ENCODE data around the gene TUBB2B. TPM values are rescaled to one million over a fixed set of nuclear protein-coding genes. Genes with fewer than 3 reads are reported as not detected.

TUBB2B gene
- total and polyA plus RNA-seq, 2 experiments from 2014 or later = 355 to 794 TPM

DNA sequence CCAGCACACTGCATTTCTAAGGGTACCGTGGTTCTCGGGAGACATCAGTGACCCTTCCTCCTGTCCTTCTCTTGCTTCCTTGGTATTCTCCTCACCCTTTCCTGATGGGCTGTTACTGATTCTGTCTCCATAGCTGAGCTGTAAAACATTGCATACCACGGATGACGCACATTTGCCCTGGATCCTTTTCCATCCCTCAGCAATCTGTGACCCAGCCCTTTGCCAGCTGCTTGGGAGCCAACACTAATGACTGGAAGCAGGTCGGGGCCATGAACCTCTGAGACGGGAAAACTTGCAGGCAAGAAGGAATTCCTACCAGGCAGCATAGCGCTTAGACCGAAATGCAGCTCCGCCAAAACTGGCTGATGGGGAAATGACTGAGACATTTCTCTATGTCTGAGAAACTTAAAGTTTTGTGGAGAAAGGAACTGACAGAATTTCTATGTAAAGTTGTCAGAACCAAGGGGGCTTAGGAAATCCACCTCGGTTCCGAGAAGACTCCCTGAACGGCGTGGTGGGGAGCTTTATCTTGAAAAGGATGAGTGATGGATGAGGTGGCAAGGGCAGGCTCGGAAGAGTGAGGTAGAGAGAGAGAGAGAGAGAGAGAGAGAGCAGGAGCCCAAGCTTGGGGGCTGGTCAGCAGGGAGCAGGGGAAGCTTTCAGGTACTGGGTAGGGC is 19.2 kb downstream of the TUBB2B start:
- Histone ChIP-seq H3F3A (replicated peaks; ENCODE audit: low read depth) (peaks cover 7% of the 10 kb centered on the region), H4K20me1 (replicated peaks; ENCODE audit: insufficient read depth) (no peaks in the 10 kb centered on the region), H3K4me3 (no peak overlapping the region), H3K4me2 (peak overlapping the region; percentile 36), H3K27ac (ENCODE audit: low read depth) (peak overlapping the region; percentile 17; the same call in 1 of the 2 replicates), H3K79me2 (replicated peaks; ENCODE audit: insufficient read depth) (no peaks in the 10 kb centered on the region), H3K27me3 (ENCODE audit: insufficient read depth) (no peaks in the 10 kb centered on the region), H2AFZ (peak overlapping the region; percentile 86), H3K9me2 (ENCODE audit: insufficient read depth) (no peaks in the 10 kb centered on the region; the same call in 1 of the 2 replicates), H3K4me1 (ENCODE audit: insufficient read depth) (peaks cover 12% of the 10 kb centered on the region), H3K36me3 (ENCODE audit: insufficient read depth) (no peaks in the 10 kb centered on the region)
- DNase-seq (ENCODE audit: low spot score) (peak; percentile 17), ATAC-seq (peak; percentile 63)
- Mint-ChIP-seq H3K27ac (peak overlapping the region; percentile 69; the same call in 1 of the 2 replicates), H3K4me1 (peaks cover 28% of the 10 kb centered on the region), H3K4me3 (peak overlapping the region; percentile 7; the same call in 1 of the 3 replicates), H3K27me3 (ENCODE audit: insufficient read depth, low read depth, poor library complexity) (peaks cover 13% of the 10 kb centered on the region), H3K9me3 (no peaks in the 10 kb centered on the region), H3K36me3 (ENCODE audit: low read depth) (no peaks in the 10 kb centered on the region)
- no peak for TF ChIP-seq ZNF114 (CRISPR knock-in tag; IDR thresholded peaks at IDR 0.05)
- TF ChIP-seq EZH2 (IDR thresholded peaks at IDR 0.05; ENCODE audit: low read depth, unreplicated experiment) = no peak
- TF ChIP-seq EZH2phosphoT487 (IDR thresholded peaks at IDR 0.05; ENCODE audit: unreplicated experiment) = no peak
- TF ChIP-seq, protein P1, sequence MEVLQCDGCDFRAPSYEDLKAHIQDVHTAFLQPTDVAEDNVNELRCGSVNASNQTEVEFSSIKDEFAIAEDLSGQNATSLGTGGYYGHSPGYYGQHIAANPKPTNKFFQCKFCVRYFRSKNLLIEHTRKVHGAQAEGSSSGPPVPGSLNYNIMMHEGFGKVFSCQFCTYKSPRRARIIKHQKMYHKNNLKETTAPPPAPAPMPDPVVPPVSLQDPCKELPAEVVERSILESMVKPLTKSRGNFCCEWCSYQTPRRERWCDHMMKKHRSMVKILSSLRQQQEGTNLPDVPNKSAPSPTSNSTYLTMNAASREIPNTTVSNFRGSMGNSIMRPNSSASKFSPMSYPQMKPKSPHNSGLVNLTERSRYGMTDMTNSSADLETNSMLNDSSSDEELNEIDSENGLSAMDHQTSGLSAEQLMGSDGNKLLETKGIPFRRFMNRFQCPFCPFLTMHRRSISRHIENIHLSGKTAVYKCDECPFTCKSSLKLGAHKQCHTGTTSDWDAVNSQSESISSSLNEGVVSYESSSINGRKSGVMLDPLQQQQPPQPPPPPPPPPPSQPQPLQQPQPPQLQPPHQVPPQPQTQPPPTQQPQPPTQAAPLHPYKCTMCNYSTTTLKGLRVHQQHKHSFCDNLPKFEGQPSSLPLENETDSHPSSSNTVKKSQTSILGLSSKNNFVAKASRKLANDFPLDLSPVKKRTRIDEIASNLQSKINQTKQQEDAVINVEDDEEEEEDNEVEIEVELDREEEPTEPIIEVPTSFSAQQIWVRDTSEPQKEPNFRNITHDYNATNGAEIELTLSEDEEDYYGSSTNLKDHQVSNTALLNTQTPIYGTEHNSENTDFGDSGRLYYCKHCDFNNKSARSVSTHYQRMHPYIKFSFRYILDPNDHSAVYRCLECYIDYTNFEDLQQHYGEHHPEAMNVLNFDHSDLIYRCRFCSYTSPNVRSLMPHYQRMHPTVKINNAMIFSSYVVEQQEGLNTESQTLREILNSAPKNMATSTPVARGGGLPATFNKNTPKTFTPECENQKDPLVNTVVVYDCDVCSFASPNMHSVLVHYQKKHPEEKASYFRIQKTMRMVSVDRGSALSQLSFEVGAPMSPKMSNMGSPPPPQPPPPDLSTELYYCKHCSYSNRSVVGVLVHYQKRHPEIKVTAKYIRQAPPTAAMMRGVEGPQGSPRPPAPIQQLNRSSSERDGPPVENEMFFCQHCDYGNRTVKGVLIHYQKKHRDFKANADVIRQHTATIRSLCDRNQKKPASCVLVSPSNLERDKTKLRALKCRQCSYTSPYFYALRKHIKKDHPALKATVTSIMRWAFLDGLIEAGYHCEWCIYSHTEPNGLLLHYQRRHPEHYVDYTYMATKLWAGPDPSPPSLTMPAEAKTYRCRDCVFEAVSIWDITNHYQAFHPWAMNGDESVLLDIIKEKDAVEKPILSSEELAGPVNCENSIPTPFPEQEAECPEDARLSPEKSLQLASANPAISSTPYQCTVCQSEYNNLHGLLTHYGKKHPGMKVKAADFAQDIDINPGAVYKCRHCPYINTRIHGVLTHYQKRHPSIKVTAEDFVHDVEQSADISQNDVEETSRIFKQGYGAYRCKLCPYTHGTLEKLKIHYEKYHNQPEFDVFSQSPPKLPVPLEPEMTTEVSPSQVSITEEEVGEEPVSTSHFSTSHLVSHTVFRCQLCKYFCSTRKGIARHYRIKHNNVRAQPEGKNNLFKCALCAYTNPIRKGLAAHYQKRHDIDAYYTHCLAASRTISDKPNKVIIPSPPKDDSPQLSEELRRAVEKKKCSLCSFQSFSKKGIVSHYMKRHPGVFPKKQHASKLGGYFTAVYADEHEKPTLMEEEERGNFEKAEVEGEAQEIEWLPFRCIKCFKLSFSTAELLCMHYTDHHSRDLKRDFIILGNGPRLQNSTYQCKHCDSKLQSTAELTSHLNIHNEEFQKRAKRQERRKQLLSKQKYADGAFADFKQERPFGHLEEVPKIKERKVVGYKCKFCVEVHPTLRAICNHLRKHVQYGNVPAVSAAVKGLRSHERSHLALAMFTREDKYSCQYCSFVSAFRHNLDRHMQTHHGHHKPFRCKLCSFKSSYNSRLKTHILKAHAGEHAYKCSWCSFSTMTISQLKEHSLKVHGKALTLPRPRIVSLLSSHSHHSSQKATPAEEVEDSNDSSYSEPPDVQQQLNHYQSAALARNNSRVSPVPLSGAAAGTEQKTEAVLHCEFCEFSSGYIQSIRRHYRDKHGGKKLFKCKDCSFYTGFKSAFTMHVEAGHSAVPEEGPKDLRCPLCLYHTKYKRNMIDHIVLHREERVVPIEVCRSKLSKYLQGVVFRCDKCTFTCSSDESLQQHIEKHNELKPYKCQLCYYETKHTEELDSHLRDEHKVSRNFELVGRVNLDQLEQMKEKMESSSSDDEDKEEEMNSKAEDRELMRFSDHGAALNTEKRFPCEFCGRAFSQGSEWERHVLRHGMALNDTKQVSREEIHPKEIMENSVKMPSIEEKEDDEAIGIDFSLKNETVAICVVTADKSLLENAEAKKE (CRISPR knock-in tag; IDR thresholded peaks at IDR 0.05) = no peak
